ENCODE results near the gene CTDSP2. TPM values are rescaled to one million over a fixed set of nuclear protein-coding genes. Genes with fewer than 3 reads are reported as not detected.

CTDSP2 gene
- polyA plus RNA-seq, 2 of the 4 experiments (the other 2 are of a cell fraction) = 31.3 to 87.7 TPM

DNA sequence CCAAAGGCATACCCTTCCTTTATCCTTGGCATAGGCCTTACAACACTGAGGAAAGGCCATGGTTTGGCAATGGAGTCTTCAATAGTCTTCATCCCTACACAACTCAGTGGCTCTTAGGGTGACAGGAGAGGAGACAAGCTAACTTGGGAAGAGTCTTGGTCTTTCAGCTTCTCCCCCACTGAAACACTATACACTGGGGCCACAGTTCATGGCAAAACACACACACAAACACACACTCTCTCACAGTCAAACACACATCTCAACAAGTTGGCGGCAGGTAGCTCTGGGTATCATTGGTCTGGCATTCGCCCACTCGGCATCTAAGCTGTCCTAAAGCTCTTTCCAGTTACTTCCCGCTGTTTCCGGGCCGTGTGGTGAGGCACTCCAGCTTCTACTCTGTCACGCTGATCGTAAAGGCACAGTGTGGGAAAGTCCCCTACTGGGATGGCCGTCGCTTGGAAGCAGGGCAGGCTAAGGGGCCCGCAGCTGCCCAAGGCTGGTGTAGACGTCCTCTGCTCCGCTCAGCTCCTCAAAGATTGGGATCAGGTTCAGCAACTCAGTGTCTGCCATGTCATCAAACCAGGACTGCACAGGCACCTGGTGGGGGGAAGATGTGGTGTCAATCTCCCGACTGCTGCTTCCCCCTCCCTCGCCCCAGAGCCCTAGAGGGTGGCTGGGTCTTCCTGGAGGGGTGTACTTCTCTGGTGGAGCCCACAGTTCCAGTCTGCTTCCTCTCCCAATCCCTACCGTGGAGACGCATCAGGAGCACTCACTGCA, 23.2 kb downstream of the CTDSP2 start:
- ChIA-PET POLR2A (interaction anchor here (1.3 to 1.4 kb wide), 2 partner anchors 42 to 51 kb away, joined by 3 to 5 read pairs; partner anchors contain the start of genes EEF1AKMT3 and METTL1), CTCF (interaction anchor here (0.9 to 9.5 kb wide), 6 partner anchors 12 to 84 kb away, joined by 3 to 142 read pairs (median 8); no protein-coding TSS in a partner anchor)
- DNase-seq (ENCODE audit: low read depth in 1 of 2, low spot score in 1 of 2) = no peak
- TF ChIP-seq HEYL (CRISPR knock-in tag; IDR thresholded peaks at IDR 0.05) = no peak
- TF ChIP-seq TP53 (CRISPR knock-in tag; IDR thresholded peaks at IDR 0.05) = no peak
- TF ChIP-seq KDM1A (IDR thresholded peaks at IDR 0.05; ENCODE audit: low read depth) = no peak
- TF ChIP-seq ESRRA (IDR thresholded peaks at IDR 0.05; ENCODE audit: borderline replicate concordance, low read length) = no peak
- no peak for TF ChIP-seq TFCP2L1 (CRISPR knock-in tag; IDR thresholded peaks at IDR 0.05)
- no peak for TF ChIP-seq HOXB5 (CRISPR knock-in tag; IDR thresholded peaks at IDR 0.05)
- no peak for TF ChIP-seq SMC3 (IDR thresholded peaks at IDR 0.05)
- no peak for TF ChIP-seq GATA3 (IDR thresholded peaks at IDR 0.05; ENCODE audit: borderline replicate concordance)
- TF ChIP-seq KDM5A (IDR thresholded peaks at IDR 0.05) = no peak
- no peak for TF ChIP-seq RCOR1 (IDR thresholded peaks at IDR 0.05; ENCODE audit: low read depth, low read length)
- TF ChIP-seq POLR2AphosphoS2 (conservative IDR thresholded peaks at IDR 0.05; ENCODE audit: low read length) = no peak
- TF ChIP-seq ZFP36 (IDR thresholded peaks at IDR 0.05; ENCODE audit: borderline replicate concordance, partially characterized antibody) = no peak
- no peak for TF ChIP-seq EHMT2 (IDR thresholded peaks at IDR 0.05; ENCODE audit: low read depth)
- Histone ChIP-seq H3K27ac (no peak overlapping the region), H3K4me2 (no peak overlapping the region), H3K9me3 (no peaks in the 10 kb centered on the region), H3K4me1 (no peaks in the 10 kb centered on the region), H3K4me3 (no peak overlapping the region)
- WGBS (ENCODE audit: missing lambda C conversion rate) = 92% methylated on average over 17 of the region's 17 CpGs
- no peak for FAIRE-seq
- no peak for ATAC-seq

DNA sequence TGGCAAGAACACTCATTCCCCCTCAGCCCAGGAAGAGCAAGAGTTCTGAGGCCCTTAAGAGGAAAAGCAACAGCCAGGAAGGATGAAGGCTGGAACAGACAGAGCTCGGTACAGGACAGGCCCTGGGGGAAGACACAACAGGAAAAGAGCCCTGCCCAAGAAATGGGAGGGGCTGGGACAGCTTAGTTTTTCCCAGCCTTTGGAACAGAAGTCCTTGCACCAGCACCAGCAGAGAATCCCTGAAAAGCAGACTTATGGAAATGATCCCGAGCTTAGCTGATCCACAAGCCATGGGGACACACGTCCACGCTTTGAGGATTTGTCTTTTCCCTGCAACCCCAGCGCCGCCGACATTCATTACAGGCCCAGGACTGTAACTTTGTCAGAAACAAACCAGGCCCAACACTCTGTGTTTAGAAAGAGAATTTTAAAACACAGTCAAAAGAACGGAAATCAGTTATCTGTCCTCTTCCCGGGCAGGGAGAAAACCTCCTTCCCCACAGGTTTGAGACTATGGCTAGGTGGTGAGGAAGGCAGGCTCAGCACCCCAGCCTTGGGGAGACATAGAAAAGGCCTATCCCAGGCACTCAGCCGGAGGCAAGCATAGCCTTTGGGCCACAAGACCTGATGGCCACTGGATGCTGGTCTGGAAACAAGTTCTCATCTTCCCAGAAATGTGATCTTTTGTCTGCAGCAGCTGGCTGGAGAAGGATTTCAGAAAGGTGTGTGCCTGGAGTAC, 24.0 kb downstream of the CTDSP2 start:
- 89% methylated on average over 10 of the region's 10 CpGs for WGBS (ENCODE audit: missing lambda C conversion rate)

More for the DNA sequence above, 24.0 kb downstream of the CTDSP2 start:
- POLR2A ChIA-PET = interaction anchor here (1.4 kb wide), 1 partner anchor 50 kb away, joined by 3 read pairs; the partner anchor contains the start of genes EEF1AKMT3 and METTL1
- no peak overlapping the region for H3K27ac ChIP-seq
- CTCF ChIA-PET = interaction anchor here (0.9 to 9.5 kb wide), 6 partner anchors 11 to 85 kb away, joined by 3 to 142 read pairs (median 8); no protein-coding TSS in a partner anchor
- DNase-seq (ENCODE audit: low read depth in 1 of 2, low spot score in 1 of 2) = no peak
- ATAC-seq = no peak
- no peak for TF ChIP-seq RAD21 (conservative IDR thresholded peaks at IDR 0.05 in 1 of 2, IDR thresholded peaks at IDR 0.05 in 1 of 2)
- TF ChIP-seq HOXA7 (CRISPR knock-in tag; IDR thresholded peaks at IDR 0.05) = no peak
- TF ChIP-seq HDAC2 (IDR thresholded peaks at IDR 0.05) = no peak
- no peak for TF ChIP-seq RNF2 (IDR thresholded peaks at IDR 0.05; ENCODE audit: borderline replicate concordance, low read depth)
- no peak for TF ChIP-seq EHMT2 (IDR thresholded peaks at IDR 0.05; ENCODE audit: low read depth)
- TF ChIP-seq, protein P1, sequence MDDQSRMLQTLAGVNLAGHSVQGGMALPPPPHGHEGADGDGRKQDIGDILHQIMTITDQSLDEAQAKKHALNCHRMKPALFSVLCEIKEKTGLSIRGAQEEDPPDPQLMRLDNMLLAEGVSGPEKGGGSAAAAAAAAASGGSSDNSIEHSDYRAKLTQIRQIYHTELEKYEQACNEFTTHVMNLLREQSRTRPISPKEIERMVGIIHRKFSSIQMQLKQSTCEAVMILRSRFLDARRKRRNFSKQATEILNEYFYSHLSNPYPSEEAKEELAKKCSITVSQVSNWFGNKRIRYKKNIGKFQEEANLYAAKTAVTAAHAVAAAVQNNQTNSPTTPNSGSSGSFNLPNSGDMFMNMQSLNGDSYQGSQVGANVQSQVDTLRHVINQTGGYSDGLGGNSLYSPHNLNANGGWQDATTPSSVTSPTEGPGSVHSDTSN (IDR thresholded peaks at IDR 0.05) = no peak
- TF ChIP-seq, protein P2, sequence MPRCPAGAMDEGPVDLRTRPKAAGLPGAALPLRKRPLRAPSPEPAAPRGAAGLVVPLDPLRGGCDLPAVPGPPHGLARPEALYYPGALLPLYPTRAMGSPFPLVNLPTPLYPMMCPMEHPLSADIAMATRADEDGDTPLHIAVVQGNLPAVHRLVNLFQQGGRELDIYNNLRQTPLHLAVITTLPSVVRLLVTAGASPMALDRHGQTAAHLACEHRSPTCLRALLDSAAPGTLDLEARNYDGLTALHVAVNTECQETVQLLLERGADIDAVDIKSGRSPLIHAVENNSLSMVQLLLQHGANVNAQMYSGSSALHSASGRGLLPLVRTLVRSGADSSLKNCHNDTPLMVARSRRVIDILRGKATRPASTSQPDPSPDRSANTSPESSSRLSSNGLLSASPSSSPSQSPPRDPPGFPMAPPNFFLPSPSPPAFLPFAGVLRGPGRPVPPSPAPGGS (IDR thresholded peaks at IDR 0.05) = no peak
- no peak for TF ChIP-seq TP53 (CRISPR knock-in tag; IDR thresholded peaks at IDR 0.05)
- no peak for TF ChIP-seq SMC3 (IDR thresholded peaks at IDR 0.05)
- TF ChIP-seq CBX2 (IDR thresholded peaks at IDR 0.05; ENCODE audit: borderline replicate concordance, low read depth) = no peak
- TF ChIP-seq, protein P3, sequence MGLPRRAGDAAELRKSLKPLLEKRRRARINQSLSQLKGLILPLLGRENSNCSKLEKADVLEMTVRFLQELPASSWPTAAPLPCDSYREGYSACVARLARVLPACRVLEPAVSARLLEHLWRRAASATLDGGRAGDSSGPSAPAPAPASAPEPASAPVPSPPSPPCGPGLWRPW (IDR thresholded peaks at IDR 0.05) = no peak
- TF ChIP-seq ZNF302 (CRISPR knock-in tag; IDR thresholded peaks at IDR 0.05) = no peak
- H3K9me3 ChIP-seq = no peaks in the 10 kb centered on the region
- no peak overlapping the region for H3K4me2 ChIP-seq
- no peak overlapping the region for H3K4me3 ChIP-seq
- no peak for FAIRE-seq
- no peaks in the 10 kb centered on the region for H3K4me1 ChIP-seq
